ENCODE measurements around the gene SGSM1. TPM values are rescaled to one million over a fixed set of nuclear protein-coding genes. Genes with fewer than 3 reads are reported as not detected.

Gene SGSM1, protein sequence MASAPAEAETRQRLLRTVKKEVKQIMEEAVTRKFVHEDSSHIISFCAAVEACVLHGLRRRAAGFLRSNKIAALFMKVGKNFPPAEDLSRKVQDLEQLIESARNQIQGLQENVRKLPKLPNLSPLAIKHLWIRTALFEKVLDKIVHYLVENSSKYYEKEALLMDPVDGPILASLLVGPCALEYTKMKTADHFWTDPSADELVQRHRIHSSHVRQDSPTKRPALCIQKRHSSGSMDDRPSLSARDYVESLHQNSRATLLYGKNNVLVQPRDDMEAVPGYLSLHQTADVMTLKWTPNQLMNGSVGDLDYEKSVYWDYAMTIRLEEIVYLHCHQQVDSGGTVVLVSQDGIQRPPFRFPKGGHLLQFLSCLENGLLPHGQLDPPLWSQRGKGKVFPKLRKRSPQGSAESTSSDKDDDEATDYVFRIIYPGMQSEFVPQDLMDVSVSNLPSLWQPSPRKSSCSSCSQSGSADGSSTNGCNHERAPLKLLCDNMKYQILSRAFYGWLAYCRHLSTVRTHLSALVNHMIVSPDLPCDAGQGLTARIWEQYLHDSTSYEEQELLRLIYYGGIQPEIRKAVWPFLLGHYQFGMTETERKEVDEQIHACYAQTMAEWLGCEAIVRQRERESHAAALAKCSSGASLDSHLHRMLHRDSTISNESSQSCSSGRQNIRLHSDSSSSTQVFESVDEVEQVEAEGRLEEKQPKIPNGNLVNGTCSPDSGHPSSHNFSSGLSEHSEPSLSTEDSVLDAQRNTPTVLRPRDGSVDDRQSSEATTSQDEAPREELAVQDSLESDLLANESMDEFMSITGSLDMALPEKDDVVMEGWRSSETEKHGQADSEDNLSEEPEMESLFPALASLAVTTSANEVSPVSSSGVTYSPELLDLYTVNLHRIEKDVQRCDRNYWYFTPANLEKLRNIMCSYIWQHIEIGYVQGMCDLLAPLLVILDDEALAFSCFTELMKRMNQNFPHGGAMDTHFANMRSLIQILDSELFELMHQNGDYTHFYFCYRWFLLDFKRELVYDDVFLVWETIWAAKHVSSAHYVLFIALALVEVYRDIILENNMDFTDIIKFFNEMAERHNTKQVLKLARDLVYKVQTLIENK
- total RNA-seq = 2.9 TPM
- under 1 TPM in 3 of 4 donors, not detected in 1; 0.09 to 0.47 (median 0.40) TPM for polyA plus RNA-seq

DNA sequence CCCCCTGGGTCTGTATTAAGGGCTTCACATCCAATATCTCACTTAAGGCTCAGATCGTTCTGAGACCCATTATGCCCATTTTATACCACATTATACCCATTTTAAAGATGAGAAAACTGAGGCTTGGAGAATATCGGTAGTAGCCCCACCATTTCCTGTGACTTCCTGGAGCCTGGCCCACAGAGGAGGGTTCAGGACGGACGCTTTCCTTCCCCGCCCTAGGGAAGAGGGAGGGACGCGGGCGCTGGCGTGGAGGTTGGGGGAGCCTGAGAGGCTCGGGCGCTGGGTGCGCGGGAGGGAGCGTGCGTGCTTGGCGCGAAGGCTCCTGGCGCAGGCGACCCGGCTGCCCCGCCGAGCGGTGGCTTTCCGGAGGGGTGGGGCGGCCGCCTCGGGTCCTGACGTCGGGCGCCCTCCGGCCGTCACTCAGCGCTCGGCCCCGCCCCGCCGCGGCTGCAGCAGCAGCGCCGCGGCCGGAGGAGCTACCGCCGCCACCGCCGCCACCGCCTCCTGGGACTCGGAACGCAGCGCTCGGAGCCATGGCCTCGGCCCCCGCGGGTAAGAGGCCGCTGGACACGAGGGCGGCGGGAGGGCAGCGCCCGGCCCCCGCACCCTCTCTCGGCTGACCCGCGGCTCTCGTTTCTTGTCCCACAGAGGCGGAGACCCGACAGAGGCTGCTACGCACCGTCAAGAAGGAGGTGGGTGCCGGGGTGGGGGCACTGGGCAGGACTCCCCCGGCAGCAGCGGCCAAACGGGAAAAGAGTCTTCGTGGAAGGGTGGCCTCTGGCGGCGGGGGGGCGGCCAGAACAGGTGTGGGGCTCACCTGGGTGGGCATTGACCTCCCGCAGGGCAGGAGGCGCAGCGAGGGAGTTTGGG lies at the start of gene SGSM1:
TSS of gene SGSM1 (plus strand) at position 422 of the 873 bp plus-strand sequence. CDS start at position 537, 115 bp downstream.
- ATAC-seq (ENCODE audit: low read depth in 2 of 2) (peak; percentile 81 to 93), DNase-seq (peak; percentile 50 to 75 (median 69))
- Mint-ChIP-seq H3K4me3 (peak within 1 kb of the TSS; percentile 63 to 86 (median 78)), H3K27me3 (peaks cover 5% of the 10 kb centered on the region), H3K36me3 (no peaks in the 10 kb centered on the region), H3K4me1 (peaks cover 8 to 28% (median 19%) of the 10 kb centered on the region in 4 donors), H3K27ac (peak within 1 kb of the TSS; percentile 43 to 79 (median 63)), H3K9me3 (peaks cover 0 to 1% (median 0%) of the 10 kb centered on the region in 7 donors)
- Histone ChIP-seq H3K9me3 (ENCODE audit: control insufficient read depth in 2 of 2, low read length in 2 of 2) (no peaks in the 10 kb centered on the region), H3K36me3 (ENCODE audit: control insufficient read depth, insufficient read depth, low read length) (no peaks in the 10 kb centered on the region), H3K27me3 (ENCODE audit: control insufficient read depth, insufficient read depth, low read length) (no peaks in the 10 kb centered on the region), H3K27ac (ENCODE audit: insufficient read depth, low read length, poor library complexity, severe bottlenecking) (peak within 1 kb of the TSS; percentile 23), H3K4me1 (ENCODE audit: control insufficient read depth, insufficient read depth, low read length, poor library complexity, severe bottlenecking) (peaks cover 15% of the 10 kb centered on the region), H3K4me3 (ENCODE audit: low read depth, low read length) (peak within 1 kb of the TSS; percentile 66)

DNA sequence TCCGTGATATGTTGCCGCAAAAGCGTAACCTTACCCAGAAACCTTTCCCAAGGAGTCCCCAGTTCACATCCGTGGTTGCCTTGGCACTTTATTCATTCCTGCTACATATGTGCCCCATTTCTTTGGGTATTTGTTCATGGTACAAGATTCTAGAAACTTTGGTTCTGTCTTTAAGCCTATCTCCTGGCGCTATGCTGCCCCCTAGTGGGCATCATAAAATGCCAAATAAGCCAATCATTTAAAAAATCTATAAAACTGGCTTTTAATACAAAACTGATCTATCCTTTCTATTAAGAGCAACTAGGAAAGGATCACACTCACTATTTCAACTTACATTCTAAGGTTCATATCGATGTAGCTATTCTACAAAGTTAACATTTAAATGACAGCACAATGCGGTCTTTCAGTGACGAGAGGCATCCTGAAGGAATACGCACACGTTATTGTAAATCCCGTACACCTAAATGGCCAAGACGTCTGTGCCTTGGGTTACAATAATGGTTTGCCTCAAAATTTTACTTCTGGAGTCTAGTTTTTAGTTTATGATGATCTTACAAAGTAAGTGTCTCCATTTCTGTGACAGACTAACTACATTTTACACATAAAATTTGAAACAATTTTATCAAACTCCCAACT lies 47.7 kb upstream of the SGSM1 start:
- peaks cover 2% of the 10 kb centered on the region for H3K27me3 ChIP-seq (ENCODE audit: control insufficient read depth, insufficient read depth, low read length)
- Mint-ChIP-seq H3K36me3 (no peaks in the 10 kb centered on the region), H3K27me3 (peaks cover 12% of the 10 kb centered on the region), H3K27ac (no peak overlapping the region), H3K4me3 (no peak overlapping the region), H3K4me1 (no peaks in the 10 kb centered on the region), H3K9me3 (no peaks in the 10 kb centered on the region)
- no peak overlapping the region for H3K4me3 ChIP-seq (ENCODE audit: low read depth, low read length)
- DNase-seq (peak; percentile 18 to 68 (median 44)), ATAC-seq (ENCODE audit: low read depth in 2 of 2) (peak in 1 of 2 donors; percentile 31)
- no peaks in the 10 kb centered on the region for H3K9me3 ChIP-seq (ENCODE audit: control insufficient read depth in 2 of 2, low read length in 2 of 2)
- no peaks in the 10 kb centered on the region for H3K36me3 ChIP-seq (ENCODE audit: control insufficient read depth, insufficient read depth, low read length)
- no peak overlapping the region for H3K27ac ChIP-seq (ENCODE audit: insufficient read depth, low read length, poor library complexity, severe bottlenecking)
- no peaks in the 10 kb centered on the region for H3K4me1 ChIP-seq (ENCODE audit: control insufficient read depth, insufficient read depth, low read length, poor library complexity, severe bottlenecking)

DNA sequence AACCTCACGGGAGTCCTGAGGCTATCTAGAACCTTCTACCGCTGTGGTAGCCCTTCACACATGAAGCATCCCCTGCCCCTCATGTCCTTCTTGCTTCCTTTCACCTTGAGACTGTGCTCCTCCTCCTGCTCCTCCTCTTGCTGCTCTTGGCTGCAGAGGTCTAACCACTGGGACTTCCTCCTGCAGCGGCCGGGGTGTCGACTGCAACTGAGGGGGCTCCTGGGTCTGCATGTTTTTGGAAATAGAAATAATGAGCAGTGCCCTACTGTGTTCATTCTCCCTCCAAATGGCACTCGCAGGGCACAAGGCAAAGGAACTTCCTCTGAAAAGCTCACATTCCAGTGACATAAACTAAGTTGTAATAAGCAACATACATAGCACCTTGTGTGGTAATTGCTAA lies 46.2 kb upstream of the SGSM1 start:
- no peaks in the 10 kb centered on the region for H3K4me1 Mint-ChIP-seq
- Histone ChIP-seq H3K27me3 (ENCODE audit: control insufficient read depth, insufficient read depth, low read length) (no peaks in the 10 kb centered on the region), H3K27ac (ENCODE audit: insufficient read depth, low read length, poor library complexity, severe bottlenecking) (no peak overlapping the region), H3K9me3 (ENCODE audit: control insufficient read depth in 2 of 2, low read length in 2 of 2) (no peaks in the 10 kb centered on the region), H3K36me3 (ENCODE audit: control insufficient read depth, insufficient read depth, low read length) (no peaks in the 10 kb centered on the region), H3K4me1 (ENCODE audit: control insufficient read depth, insufficient read depth, low read length, poor library complexity, severe bottlenecking) (no peaks in the 10 kb centered on the region), H3K4me3 (ENCODE audit: low read depth, low read length) (no peak overlapping the region)
- DNase-seq (no peak), ATAC-seq (ENCODE audit: low read depth in 2 of 2) (no peak)
- peaks cover 7% of the 10 kb centered on the region for H3K27me3 Mint-ChIP-seq
- no peak overlapping the region for H3K4me3 Mint-ChIP-seq
- no peaks in the 10 kb centered on the region for H3K36me3 Mint-ChIP-seq
- H3K27ac Mint-ChIP-seq = no peak overlapping the region
- no peaks in the 10 kb centered on the region for H3K9me3 Mint-ChIP-seq

DNA sequence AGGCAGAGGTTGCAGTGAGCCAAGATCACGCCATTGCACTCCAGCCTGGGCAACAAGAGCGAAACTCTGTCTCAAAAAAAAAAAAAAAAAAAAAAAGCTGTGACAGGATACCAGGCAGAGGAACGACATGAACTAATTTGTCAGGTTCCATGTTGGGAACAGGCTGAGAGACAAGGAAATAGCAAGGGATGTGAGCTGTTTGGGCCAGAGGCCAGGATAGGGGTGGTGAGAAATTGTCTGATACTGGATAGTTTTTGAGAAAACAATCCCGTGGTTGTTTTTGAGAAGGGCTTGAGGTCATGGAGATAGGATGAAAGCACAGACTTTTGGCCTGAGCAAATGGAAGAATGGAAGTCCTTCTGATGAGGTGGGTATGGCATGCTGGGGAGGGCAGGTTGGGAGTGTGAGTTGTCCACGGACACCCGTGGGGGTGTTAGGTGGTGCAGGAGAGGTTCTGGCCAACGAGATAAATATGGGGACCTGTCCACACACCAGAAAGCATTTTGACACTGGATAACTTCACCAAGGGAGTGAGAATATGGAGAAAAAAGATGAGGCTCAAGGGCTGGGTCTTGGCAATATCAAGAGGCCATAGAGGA lies 45.2 kb upstream of the SGSM1 start:
- no peaks in the 10 kb centered on the region for H3K9me3 Mint-ChIP-seq
- Histone ChIP-seq H3K27me3 (ENCODE audit: control insufficient read depth, insufficient read depth, low read length) (no peaks in the 10 kb centered on the region), H3K36me3 (ENCODE audit: control insufficient read depth, insufficient read depth, low read length) (no peaks in the 10 kb centered on the region), H3K4me1 (ENCODE audit: control insufficient read depth, insufficient read depth, low read length, poor library complexity, severe bottlenecking) (no peaks in the 10 kb centered on the region), H3K4me3 (ENCODE audit: low read depth, low read length) (no peak overlapping the region), H3K27ac (ENCODE audit: insufficient read depth, low read length, poor library complexity, severe bottlenecking) (no peak overlapping the region), H3K9me3 (ENCODE audit: control insufficient read depth in 2 of 2, low read length in 2 of 2) (no peaks in the 10 kb centered on the region)
- ATAC-seq (ENCODE audit: low read depth in 2 of 2) = no peak
- H3K4me1 Mint-ChIP-seq = no peaks in the 10 kb centered on the region
- H3K4me3 Mint-ChIP-seq = no peak overlapping the region
- H3K27ac Mint-ChIP-seq = no peak overlapping the region
- DNase-seq = no peak
- peaks cover 7% of the 10 kb centered on the region for H3K27me3 Mint-ChIP-seq
- H3K36me3 Mint-ChIP-seq = no peaks in the 10 kb centered on the region

DNA sequence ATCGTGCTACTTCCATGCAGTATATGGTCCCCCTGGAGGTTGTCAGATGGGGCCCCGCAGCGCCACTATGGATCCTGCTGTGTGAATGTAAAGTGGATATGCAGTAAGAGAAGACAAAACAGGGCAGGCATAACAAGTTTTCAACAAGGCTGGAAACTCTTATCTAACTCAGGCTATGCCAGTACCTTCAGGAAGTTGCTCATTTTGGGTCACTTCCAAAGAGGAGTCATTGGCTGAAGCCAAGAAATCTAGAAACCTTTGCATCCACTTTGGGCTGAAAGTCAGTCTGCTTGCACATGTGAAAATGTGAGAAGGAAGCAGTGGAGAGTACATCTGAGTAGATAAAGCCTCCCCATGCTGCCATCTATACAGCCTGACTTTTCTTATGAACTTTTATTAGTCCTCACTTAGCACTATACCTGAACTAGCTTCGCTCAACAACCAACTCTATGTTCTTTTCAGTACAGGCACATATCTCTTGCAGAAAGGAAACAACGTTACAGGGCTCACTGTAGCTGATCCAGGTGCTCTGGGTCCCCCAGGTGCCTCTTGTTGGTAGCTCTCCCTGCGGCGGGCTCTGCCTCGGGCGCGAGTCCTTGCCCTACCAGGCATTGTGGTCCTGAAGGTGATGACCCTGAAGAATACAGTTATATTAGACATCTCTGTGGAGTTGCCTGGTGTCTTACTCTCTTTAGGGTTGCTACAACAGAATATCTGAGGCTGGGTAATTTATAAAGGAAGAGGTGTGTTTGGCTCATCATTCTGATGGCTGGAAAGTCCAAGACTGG lies 43.9 kb upstream of the SGSM1 start:
- no peaks in the 10 kb centered on the region for H3K4me1 ChIP-seq (ENCODE audit: control insufficient read depth, insufficient read depth, low read length, poor library complexity, severe bottlenecking)
- Mint-ChIP-seq H3K4me1 (no peaks in the 10 kb centered on the region), H3K27me3 (peaks cover 7% of the 10 kb centered on the region), H3K36me3 (no peaks in the 10 kb centered on the region), H3K27ac (no peak overlapping the region), H3K9me3 (no peaks in the 10 kb centered on the region), H3K4me3 (no peak overlapping the region)
- no peaks in the 10 kb centered on the region for H3K36me3 ChIP-seq (ENCODE audit: control insufficient read depth, insufficient read depth, low read length)
- no peak for ATAC-seq (ENCODE audit: low read depth in 2 of 2)
- H3K27ac ChIP-seq (ENCODE audit: insufficient read depth, low read length, poor library complexity, severe bottlenecking) = no peak overlapping the region
- no peak for DNase-seq
- H3K4me3 ChIP-seq (ENCODE audit: low read depth, low read length) = no peak overlapping the region
- H3K9me3 ChIP-seq (ENCODE audit: control insufficient read depth in 2 of 2, low read length in 2 of 2) = no peaks in the 10 kb centered on the region
- no peaks in the 10 kb centered on the region for H3K27me3 ChIP-seq (ENCODE audit: control insufficient read depth, insufficient read depth, low read length)

DNA sequence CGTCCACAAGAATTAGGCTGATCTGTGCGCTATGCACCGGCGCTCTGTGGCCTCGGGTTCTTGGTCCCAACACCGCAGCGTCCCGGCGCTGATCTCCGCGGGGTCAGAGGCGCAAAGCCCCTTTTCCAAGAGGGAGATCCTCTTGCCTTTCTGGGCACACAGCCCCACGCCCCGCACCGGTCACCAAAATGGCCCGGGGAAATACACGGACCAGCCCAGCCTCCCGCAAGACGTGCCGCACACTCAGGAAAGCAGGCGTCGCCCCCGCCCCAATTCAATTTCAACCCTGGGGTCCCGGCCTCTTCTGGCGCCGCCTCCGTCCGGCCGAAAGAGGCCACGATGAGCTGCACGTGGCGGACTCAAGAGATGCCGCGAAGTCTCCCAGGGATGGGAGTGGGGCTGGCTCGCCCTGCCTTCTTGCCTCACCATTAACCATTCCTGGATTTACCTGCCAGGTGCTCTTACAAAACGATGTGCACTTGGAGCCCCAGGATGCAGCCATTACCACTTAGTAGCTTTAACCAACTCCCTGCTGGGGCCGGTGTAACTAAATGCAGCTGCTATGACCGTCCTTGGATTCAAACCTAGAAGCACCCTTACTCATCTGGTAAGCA lies 42.0 kb upstream of the SGSM1 start:
- peaks cover 5% of the 10 kb centered on the region for H3K27me3 Mint-ChIP-seq
- H3K4me1 Mint-ChIP-seq = no peaks in the 10 kb centered on the region
- no peak overlapping the region for H3K4me3 Mint-ChIP-seq
- Histone ChIP-seq H3K4me1 (ENCODE audit: control insufficient read depth, insufficient read depth, low read length, poor library complexity, severe bottlenecking) (no peaks in the 10 kb centered on the region), H3K36me3 (ENCODE audit: control insufficient read depth, insufficient read depth, low read length) (no peaks in the 10 kb centered on the region), H3K27ac (ENCODE audit: insufficient read depth, low read length, poor library complexity, severe bottlenecking) (no peak overlapping the region), H3K27me3 (ENCODE audit: control insufficient read depth, insufficient read depth, low read length) (no peaks in the 10 kb centered on the region), H3K4me3 (ENCODE audit: low read depth, low read length) (no peak overlapping the region), H3K9me3 (ENCODE audit: control insufficient read depth in 2 of 2, low read length in 2 of 2) (no peaks in the 10 kb centered on the region)
- no peak overlapping the region for H3K27ac Mint-ChIP-seq
- no peaks in the 10 kb centered on the region for H3K9me3 Mint-ChIP-seq
- H3K36me3 Mint-ChIP-seq = no peaks in the 10 kb centered on the region
- ATAC-seq (ENCODE audit: low read depth in 2 of 2) (no peak), DNase-seq (no peak)

Data from CD4-positive, CD25-positive, alpha-beta regulatory T cell (primary cell).